ENCODE results near the gene XRCC4.

Gene XRCC4

GRCh38 chr5:83071286-83072051 lies 5.9 kb upstream of the XRCC4 start:
- FAIRE-seq = no peak

- no peak for FAIRE-seq
Observed at GRCh38 chr5:83072966-83073365, 4.4 kb upstream of the XRCC4 start.

GRCh38 chr5:83077662-83078261 lies 415 bp downstream of the XRCC4 start:
- no peak for FAIRE-seq

- no peak for FAIRE-seq
Observed at GRCh38 chr5:83082750-83083149, 5.4 kb downstream of the XRCC4 start.

- FAIRE-seq = no peak
Observed at GRCh38 chr5:83084336-83084735, 7.0 kb downstream of the XRCC4 start.

- no peak for FAIRE-seq
Observed at GRCh38 chr5:83085106-83085505, 7.8 kb downstream of the XRCC4 start.

- FAIRE-seq = no peak
Observed at GRCh38 chr5:83090169-83090568, 12.8 kb downstream of the XRCC4 start.

- no peak for FAIRE-seq
Observed at GRCh38 chr5:83092619-83093018, 15.3 kb downstream of the XRCC4 start.

GRCh38 chr5:83093692-83094091 lies 16.3 kb downstream of the XRCC4 start:
- FAIRE-seq = no peak

- FAIRE-seq = no peak
Observed at GRCh38 chr5:83095163-83095956, 18.0 kb downstream of the XRCC4 start.

GRCh38 chr5:83095957-83096539 lies 18.7 kb downstream of the XRCC4 start:
- no peak for FAIRE-seq

GRCh38 chr5:83096660-83097339 lies 19.5 kb downstream of the XRCC4 start:
- FAIRE-seq = no peak

GRCh38 chr5:83097689-83098231 lies 20.4 kb downstream of the XRCC4 start:
- FAIRE-seq = no peak

GRCh38 chr5:83099001-83099400 lies 21.7 kb downstream of the XRCC4 start:
- FAIRE-seq = no peak

- no peak for FAIRE-seq
Observed at GRCh38 chr5:83099445-83099844, 22.1 kb downstream of the XRCC4 start.

GRCh38 chr5:83101514-83101913 lies 24.2 kb downstream of the XRCC4 start:
- FAIRE-seq = no peak

GRCh38 chr5:83102364-83102980 lies 25.1 kb downstream of the XRCC4 start:
- no peak for FAIRE-seq

GRCh38 chr5:83104021-83104420 lies 26.7 kb downstream of the XRCC4 start:
- FAIRE-seq = no peak

GRCh38 chr5:83107692-83108420 lies 30.5 kb downstream of the XRCC4 start:
- FAIRE-seq = no peak

- no peak for FAIRE-seq
Observed at GRCh38 chr5:83109380-83109779, 32.0 kb downstream of the XRCC4 start.

GRCh38 chr5:83115816-83116215 lies 38.5 kb downstream of the XRCC4 start:
- FAIRE-seq = no peak
